Aorta (tissue), 5 donors: ENCODE measurements around the gene SDS. TPM values are rescaled to one million over a fixed set of nuclear protein-coding genes. Genes with fewer than 3 reads are reported as not detected.

Experiments
- ATAC-seq: fragments of 200-7000 bp; cut with Tn5 transposase; one replicate; pipeline ENCODE4 v1.9.1; 2022; ENCODE audit warnings: moderate library complexity; ENCODE audit not compliant: low FRiP score
- DNase-seq, 2 donors: peaks; one replicate each; pipeline ENCODE4 v3.0.0-alpha.2; 2020
- H3K27ac ChIP-seq, 2 donors: one replicate each; pipeline ENCODE4 v1.5.1; 2013; ENCODE audit warnings: low read length in 2 of 2, mild to moderate bottlenecking in 2 of 2, moderate library complexity in 2 of 2, control low read depth in 1 of 2, inconsistent platforms in 1 of 2, low read depth in 1 of 2
- H3K27me3 ChIP-seq, 2 donors: one replicate each; pipeline ENCODE4 v1.6.1; 2013; ENCODE audit warnings: control low read depth in 1 of 2, low read length in 1 of 2, mild to moderate bottlenecking in 1 of 2, moderate library complexity in 1 of 2; ENCODE audit not compliant: insufficient read depth in 2 of 2, control insufficient read depth in 1 of 2
- H3K36me3 ChIP-seq, 2 donors: one replicate each; pipeline ENCODE4 v1.6.1; 2013; ENCODE audit warnings: control low read depth in 1 of 2, low read length in 1 of 2, mild to moderate bottlenecking in 1 of 2; ENCODE audit not compliant: insufficient read depth in 2 of 2, control insufficient read depth in 1 of 2
- H3K4me1 ChIP-seq, 2 donors: one replicate each; pipeline ENCODE4 v1.6.1; 2013; ENCODE audit warnings: low read length in 2 of 2, control low read depth in 1 of 2, mild to moderate bottlenecking in 1 of 2, moderate library complexity in 1 of 2; ENCODE audit not compliant: insufficient read depth in 2 of 2, control insufficient read depth in 1 of 2
- H3K4me3 ChIP-seq, 2 donors: one replicate each; pipeline ENCODE4 v1.5.1; 2013; ENCODE audit warnings: low read length in 2 of 2, control low read depth in 1 of 2, mild to moderate bottlenecking in 1 of 2
- H3K9me3 ChIP-seq: one replicate; pipeline ENCODE4 v1.6.1; 2013; ENCODE audit warnings: mild to moderate bottlenecking, low read length; ENCODE audit not compliant: control insufficient read depth
- WGBS, 2 donors: extraction: QIAGEN DNeasy Blood & Tissue Kit; methylation state at CpG; one replicate each; pipeline ENCODE4 v1.1.7; 2013; 5-methylcytosine and 5-hydroxymethylcytosine counted together
- intact Hi-C, 2 donors: fragments of 100-400 bp; cut with DNase I; formaldehyde crosslinking; loops; one replicate each; pipeline versions ENCODE4 v1.14.2 to v1.15.0; 2022
- polyA plus RNA-seq, 2 donors: library from polyadenylated mRNA; stranded (reverse); fragments of 200-250 nt; gene quantifications; one replicate each; pipeline ENCODE4 v1.2.3, GENCODE V29; 2013
- total RNA-seq, 2 donors: library from RNA; stranded (reverse); fragmentation: NEBNext Ultra II Directional; extraction: Animal tissue kit (Norgen Biotek cat#: 25700); gene quantifications; one replicate each; pipeline ENCODE4 v1.2.1, GENCODE V29; 2021
- donor health status: healthy with polysubstance abuse.
- donor health status: Bipolar disorder and iron deficiency.
- donor health status: DM: no; HTN: no; CAD: no.
- donor health status: DM: no; HTN: no; CAD: no.
- donor health status: DM: yes; HTN: yes; CAD: no.

Gene SDS
- total and polyA plus RNA-seq, 4 donors: 1.0 to 9.9 (median 3.1) TPM

DNA sequence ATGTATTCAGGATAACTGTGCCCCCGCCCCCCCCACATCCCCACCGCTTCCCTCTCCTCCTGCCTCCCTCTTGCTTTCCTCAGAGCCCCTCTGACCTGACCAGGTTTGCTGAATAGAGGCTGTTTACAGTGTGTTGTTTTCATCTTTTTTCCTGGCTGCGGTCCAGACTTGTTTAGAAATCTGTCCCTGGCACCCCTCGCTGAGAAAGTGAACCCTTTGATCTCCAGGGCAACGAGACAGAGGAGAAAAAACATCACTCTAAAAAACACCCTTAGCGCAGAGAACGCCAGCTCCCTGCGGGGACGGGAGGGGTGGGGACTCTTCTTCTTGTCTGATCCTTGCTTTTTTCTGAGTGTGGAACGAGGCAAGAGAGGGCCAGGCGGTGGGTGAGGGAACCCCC lies 22.5 kb downstream of the SDS start:
- Histone ChIP-seq H3K4me3 (no peak overlapping the region), H3K4me1 (no peaks in the 10 kb centered on the region), H3K27me3 (no peaks in the 10 kb centered on the region), H3K9me3 (no peaks in the 10 kb centered on the region), H3K27ac (no peak overlapping the region), H3K36me3 (peaks cover 3 to 5% of the 10 kb centered on the region in 2 donors)
- intact Hi-C loops: no loop called here
- WGBS, 2 donors: 74 to 81% methylated on average over 11 of the region's 11 CpGs
- ATAC-seq (no peak), DNase-seq (no peak)

DNA sequence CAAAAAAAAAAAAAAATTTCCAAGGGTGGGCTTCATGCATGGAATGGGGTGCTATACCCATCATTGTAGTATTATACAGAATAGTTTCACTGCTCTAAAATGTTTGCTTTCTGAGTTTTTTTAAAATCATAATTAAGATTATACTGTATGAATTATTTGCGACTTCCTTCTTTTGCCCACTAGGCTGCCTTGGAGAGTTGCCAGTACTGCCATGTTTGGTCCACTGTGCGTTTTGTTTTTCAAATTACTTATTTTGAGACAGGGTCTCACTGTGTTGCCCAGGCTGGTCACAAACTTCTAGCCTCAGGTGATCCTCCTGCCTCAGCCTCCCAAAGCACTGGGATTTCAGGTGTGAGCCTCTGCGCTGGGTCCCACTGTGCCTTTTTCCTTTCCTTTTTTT lies 25.4 kb downstream of the SDS start:
- no peak overlapping the region for H3K27ac ChIP-seq
- DNase-seq (no peak), ATAC-seq (no peak)
- H3K36me3 ChIP-seq: peaks cover under 1 to 10% of the 10 kb centered on the region in 2 donors
- no peaks in the 10 kb centered on the region for H3K27me3 ChIP-seq
- intact Hi-C loops: no loop called here
- no peak overlapping the region for H3K4me3 ChIP-seq
- H3K4me1 ChIP-seq: no peaks in the 10 kb centered on the region
- no peaks in the 10 kb centered on the region for H3K9me3 ChIP-seq
- WGBS, 2 donors: 85 to 87% methylated on average over 3 of the region's 3 CpGs

- H3K4me3 ChIP-seq: no peak overlapping the region
- H3K27me3 ChIP-seq: no peaks in the 10 kb centered on the region
- H3K36me3 ChIP-seq: peaks cover 2 to 12% of the 10 kb centered on the region in 2 donors
- no peak for ATAC-seq
- no peaks in the 10 kb centered on the region for H3K9me3 ChIP-seq
- no peak for DNase-seq
- H3K27ac ChIP-seq: no peak overlapping the region
- WGBS, 2 donors: 93 to 96% methylated on average over 4 of the region's 4 CpGs
- intact Hi-C loops: no loop called here
- no peaks in the 10 kb centered on the region for H3K4me1 ChIP-seq
These were observed 28.8 kb downstream of the SDS start for GRCh38 chr12:113374823-113375428.

GRCh38 chr12:113373969-113374368 lies 29.7 kb downstream of the SDS start:
- no peaks in the 10 kb centered on the region for H3K4me1 ChIP-seq
- ATAC-seq (no peak), DNase-seq (no peak)
- H3K4me3 ChIP-seq: no peak overlapping the region
- intact Hi-C loops: no loop called here
- WGBS, 2 donors: 80 to 81% methylated on average over 3 of the region's 3 CpGs
- H3K36me3 ChIP-seq: peaks cover 2 to 12% of the 10 kb centered on the region in 2 donors
- H3K27me3 ChIP-seq: no peaks in the 10 kb centered on the region
- no peak overlapping the region for H3K27ac ChIP-seq
- no peaks in the 10 kb centered on the region for H3K9me3 ChIP-seq

- ATAC-seq (no peak), DNase-seq (no peak)
- Histone ChIP-seq H3K27me3 (no peaks in the 10 kb centered on the region), H3K36me3 (peaks cover 2 to 12% of the 10 kb centered on the region in 2 donors), H3K4me3 (no peak overlapping the region), H3K4me1 (no peaks in the 10 kb centered on the region), H3K9me3 (no peaks in the 10 kb centered on the region), H3K27ac (no peak overlapping the region)
- intact Hi-C loops: no loop called here
- 95 to 96% methylated on average over 3 of the region's 3 CpGs for WGBS, 2 donors
These were observed 30.2 kb downstream of the SDS start for GRCh38 chr12:113373440-113373839.

DNA sequence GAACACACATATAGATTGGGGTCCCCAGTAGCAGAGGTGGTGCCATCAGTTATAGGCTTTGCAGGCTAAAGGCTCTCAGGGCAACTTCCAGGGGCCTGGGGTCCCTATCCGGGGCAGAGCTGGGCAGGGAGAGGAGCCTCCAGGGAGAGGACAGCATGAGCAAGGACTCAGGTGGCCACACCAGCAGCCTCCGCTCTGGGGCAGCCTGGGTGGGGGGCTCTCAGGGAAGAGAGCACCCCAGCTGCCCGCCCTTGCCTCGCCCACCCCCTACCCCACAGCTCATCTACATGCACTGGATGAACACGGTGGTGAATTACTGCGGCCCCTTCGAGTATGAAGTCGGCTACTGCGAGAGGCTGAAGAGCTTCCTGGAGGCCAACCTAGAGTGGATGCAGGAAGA lies 31.3 kb downstream of the SDS start:
- peaks cover 2 to 12% of the 10 kb centered on the region in 2 donors for H3K36me3 ChIP-seq
- 94 to 95% methylated on average over 6 to 9 of the region's 9 CpGs for WGBS, 2 donors

GRCh38 chr12:113371808-113372207 lies 31.9 kb downstream of the SDS start:
- Histone ChIP-seq H3K9me3 (no peaks in the 10 kb centered on the region), H3K36me3 (peaks cover 2 to 12% of the 10 kb centered on the region in 2 donors), H3K27ac (no peak overlapping the region)

More for the DNA sequence above, 31.3 kb downstream of the SDS start:
- no peaks in the 10 kb centered on the region for H3K9me3 ChIP-seq
- no peak overlapping the region for H3K27ac ChIP-seq
- no peaks in the 10 kb centered on the region for H3K4me1 ChIP-seq
- ATAC-seq (no peak), DNase-seq (no peak)
- intact Hi-C loops: no loop called here
- no peak overlapping the region for H3K4me3 ChIP-seq
- no peaks in the 10 kb centered on the region for H3K27me3 ChIP-seq

GRCh38 chr12:113370923-113371682 lies 32.6 kb downstream of the SDS start:
- DNase-seq: no peak
- ATAC-seq: no peak
- Histone ChIP-seq H3K4me1 (no peaks in the 10 kb centered on the region), H3K27me3 (no peaks in the 10 kb centered on the region), H3K36me3 (peaks cover 2 to 12% of the 10 kb centered on the region in 2 donors), H3K9me3 (no peaks in the 10 kb centered on the region), H3K4me3 (no peak overlapping the region), H3K27ac (no peak overlapping the region)
- WGBS, 2 donors: 77 to 84% methylated on average over 7 of the region's 7 CpGs
- intact Hi-C loops: no loop called here

More at GRCh38 chr12:113371808-113372207, 31.9 kb downstream of the SDS start:
- 97 to 98% methylated on average over 6 of the region's 6 CpGs for WGBS, 2 donors
- Histone ChIP-seq H3K4me1 (no peaks in the 10 kb centered on the region), H3K4me3 (no peak overlapping the region), H3K27me3 (no peaks in the 10 kb centered on the region)
- intact Hi-C loops: no loop called here
- no peak for ATAC-seq
- no peak for DNase-seq
